ENCODE measurements around the gene ZNF655.
A peak's percentile ranks its signal among the peaks of the same experiment; 100 is the strongest.

ZNF655 gene

DNA sequence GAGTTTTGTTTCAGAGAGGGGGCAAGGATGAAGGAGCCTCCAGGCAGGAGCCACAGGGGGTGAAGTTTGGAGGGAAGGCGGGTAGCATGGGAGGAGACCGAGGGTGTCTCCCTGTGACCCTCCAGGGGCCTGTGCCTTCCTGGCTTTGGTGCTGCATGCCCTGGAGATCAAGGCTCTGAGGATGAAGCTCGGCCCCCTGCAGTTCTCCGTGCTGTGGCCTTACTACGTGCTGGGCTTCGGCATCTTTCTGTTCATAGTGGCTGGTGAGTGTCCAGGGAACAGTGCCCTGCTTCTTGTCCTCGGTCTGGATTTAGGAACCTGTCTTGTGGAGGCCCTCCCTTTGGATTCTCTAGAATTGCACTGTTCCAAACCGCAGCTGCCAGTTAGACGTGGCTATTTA, 49.1 kb downstream of the ZNF655 start:
- no peak for DNase-seq

DNA sequence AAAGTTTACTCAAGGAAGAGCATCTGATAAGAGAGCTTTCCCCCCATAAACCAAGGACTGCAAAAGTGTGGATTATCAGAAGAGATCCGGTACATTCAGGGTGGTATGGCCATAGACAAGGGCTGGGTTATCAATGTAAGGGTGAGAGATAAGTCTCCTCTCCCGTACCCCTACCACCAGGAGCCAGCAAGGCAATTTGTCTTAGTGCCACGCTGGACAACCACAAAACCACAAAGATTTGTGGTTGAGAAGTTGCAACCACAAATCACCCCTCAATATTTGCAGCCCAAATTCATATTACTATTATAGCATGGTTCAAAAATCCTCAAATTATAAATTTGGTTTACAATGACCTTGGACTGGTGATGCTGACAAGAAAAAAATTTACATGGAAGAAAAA, 56.1 kb downstream of the ZNF655 start:
- no peak for DNase-seq

DNA sequence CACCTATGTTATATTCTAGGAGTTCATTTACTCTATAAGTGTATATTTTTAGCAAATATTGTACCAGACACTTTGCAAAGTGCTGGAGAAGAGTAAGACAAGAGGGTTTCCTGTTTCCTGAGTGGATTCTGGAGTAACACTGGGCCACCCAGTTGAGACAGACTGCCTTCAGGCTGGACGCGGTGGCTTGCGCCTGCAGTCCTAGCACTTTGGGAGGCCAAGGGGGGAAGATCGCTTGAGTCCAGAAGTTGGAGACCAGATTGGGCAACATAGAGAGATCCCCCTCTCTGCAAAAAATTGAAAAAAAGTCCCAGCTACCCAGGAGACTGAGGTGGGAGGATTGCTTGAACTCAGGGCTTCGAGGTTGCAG, 57.5 kb downstream of the ZNF655 start:
- DNase-seq = no peak

DNA sequence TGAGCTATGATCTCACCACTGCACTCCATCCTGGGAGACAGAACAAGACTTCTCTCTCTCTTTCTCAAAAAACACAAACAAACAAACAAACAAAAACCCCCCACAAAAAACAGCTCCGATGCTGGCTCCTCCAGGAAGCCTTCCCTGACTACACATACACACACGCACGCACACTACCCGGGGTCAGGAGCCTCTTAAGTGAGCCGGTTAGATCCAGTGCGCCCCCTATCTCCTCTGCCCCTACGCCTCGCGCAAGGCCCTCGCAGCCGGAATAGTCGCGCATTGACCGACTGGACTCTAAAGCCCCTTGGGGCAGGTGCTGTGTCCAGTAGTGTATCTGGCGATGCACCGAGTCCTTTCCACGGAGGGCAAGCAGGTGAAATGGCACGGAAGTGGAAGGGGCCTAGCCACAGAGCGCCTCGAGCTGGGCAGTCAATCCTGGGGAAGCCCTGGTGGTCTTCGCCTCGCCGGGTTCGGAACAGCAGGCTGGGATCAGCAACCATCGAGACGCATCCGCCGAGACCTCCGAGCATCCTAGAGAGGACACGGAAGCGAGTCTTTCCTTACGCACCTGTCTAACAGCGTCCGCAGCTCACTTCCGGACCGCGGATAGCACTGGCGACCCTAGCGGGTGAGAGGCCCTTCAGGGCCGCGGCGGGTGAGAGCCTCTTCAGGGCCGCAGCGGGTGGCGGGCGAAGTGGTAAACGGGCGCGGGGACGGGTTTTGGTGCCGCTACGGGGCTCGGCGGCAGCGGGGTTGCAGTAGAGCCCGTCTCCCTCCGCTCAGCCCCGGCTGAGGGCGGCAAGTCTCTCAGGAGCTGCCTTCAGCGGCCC, 58.1 kb downstream of the ZNF655 start, which contains the start of gene ZSCAN25:
TSS of gene ZSCAN25 (plus strand) at position 588 of the 833 bp plus-strand sequence. CDS start 2,661 bp downstream, outside the sequence.
- DNase-seq = peak; percentile 88 to 95 (median 92)

DNA sequence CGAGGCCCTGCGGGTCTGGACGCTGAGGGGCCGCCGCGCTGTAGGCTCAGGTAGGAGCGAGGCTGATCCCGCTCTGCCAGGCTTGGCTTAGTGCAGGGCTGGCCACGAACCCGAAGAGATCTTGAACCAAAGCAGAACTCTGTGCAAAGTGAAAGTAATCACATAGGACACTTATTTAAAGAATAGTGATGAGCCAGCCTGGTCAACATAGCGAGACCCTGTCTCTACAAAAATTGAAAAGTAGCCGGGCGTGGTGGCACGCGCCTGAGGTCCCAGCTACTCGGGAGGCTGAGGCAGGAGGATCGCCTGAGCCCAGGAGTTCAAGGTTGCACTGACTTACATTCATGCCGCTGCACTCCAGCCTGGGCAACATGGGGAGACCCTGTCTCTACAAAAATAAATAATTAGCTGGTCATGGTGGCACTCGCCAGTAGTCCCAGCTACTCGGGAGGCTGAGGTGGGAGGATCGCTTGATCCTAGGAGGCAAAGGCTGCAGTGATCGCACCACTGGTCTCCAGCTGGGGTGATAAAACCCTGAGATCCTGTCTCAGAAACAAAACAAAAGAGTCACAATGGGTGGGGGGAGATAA, 58.8 kb downstream of the ZNF655 start:
- DNase-seq = no peak

DNA sequence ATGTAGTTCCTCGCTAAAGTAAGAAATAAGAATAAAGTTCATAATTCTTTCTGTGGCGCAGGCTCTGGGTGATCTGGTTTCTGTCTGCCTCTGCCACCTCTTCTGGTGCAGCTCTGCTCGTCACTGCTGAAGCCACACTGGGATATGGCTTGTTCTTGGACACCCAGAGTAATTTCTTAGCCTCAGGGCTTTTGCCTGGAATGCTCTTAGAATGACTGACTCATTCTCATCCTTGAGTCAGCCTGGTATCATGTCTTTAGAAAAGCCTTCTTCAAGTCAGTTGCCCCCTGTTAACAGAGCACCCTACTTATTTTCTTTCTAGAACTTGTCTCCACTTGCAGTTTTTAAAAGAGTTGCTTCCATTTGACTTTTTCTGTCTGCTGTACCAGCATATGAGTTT, 60.3 kb downstream of the ZNF655 start:
- no peak for DNase-seq

DNA sequence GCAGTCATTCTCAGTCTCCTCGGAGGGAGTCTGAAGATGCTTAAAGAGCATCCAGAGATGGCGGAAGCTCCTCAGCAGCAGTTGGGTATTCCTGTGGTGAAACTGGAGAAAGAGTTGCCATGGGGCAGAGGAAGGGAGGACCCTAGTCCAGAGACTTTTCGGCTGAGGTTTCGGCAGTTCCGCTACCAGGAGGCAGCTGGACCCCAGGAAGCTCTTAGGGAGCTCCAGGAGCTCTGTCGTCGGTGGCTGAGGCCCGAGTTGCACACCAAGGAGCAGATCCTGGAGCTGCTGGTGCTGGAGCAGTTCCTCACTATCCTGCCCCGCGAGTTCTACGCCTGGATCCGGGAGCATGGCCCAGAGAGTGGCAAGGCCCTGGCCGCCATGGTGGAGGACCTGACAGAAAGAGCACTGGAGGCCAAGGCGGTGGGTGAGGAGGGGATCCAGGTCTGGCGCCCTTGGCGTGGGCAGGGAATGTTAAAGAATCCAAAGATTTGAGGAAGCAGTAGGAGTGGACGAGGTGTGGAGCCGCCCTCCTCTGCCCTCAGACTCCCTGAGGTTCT, 61.2 kb downstream of the ZNF655 start:
- DNase-seq = no peak

DNA sequence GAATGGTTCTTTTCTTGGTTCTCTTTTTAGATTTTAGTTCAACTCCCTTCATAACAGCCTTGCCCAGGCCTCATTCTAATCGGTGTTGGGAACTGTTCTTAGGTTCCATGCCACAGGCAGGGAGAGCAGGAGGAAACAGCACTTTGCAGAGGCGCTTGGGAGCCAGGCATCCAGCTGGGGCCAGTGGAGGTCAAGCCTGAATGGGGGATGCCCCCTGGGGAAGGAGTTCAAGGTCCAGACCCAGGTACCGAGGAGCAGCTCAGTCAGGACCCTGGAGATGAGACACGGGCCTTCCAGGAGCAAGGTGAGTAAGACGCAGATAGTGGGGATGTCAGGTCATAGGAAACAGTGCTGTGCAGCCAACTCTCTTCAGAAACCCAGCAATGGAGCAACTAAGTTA, 62.8 kb downstream of the ZNF655 start:
- DNase-seq = no peak

DNA sequence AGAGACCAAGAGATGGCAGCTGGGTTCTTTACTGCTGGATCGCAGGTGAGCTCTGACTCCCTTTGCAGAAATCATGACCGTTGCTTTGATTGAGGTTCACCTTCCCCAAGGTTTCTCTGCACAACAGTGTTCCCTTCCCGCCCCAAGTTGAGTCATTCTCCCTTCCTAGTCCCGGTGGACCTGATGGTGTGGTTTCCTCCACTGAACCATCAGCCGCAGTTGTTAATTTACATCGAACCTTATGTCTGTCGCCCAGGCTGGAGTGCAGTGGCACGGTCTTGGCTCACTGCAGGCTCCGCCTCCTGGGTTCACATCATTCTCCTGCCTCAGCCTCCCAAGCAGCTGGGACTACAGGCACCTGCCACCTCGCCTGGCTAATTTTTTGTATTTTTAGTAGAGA, 64.2 kb downstream of the ZNF655 start:
- no peak for DNase-seq

DNA sequence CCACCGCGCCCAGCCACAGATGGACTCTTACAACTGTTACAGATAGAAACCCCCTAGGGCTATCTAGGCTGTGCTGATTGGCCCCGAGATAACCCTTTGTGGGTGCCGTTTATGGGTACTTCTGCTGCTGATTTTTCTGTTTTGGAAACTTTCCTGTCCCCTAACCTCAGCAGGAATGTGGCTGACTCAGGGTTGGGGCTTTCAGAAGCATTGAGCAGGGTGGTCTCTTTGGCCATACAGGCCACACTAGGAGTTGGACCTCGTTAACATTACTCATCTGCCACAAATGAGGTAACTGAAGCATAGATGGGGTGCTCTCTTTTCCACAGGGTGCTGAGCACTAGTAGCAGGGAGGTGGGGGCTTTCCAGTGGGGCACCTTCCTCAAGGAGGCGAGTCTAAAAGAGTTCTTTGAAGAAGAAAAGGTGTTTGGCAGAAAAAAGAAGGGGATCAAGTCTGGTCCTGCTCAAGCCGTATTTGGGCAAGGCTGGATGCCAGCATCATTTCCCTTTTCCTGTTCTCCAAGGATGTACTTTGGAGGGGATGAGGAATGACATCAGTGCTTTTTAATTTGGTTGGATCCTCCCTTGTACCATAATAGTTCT, 64.8 kb downstream of the ZNF655 start:
- no peak for DNase-seq

DNA sequence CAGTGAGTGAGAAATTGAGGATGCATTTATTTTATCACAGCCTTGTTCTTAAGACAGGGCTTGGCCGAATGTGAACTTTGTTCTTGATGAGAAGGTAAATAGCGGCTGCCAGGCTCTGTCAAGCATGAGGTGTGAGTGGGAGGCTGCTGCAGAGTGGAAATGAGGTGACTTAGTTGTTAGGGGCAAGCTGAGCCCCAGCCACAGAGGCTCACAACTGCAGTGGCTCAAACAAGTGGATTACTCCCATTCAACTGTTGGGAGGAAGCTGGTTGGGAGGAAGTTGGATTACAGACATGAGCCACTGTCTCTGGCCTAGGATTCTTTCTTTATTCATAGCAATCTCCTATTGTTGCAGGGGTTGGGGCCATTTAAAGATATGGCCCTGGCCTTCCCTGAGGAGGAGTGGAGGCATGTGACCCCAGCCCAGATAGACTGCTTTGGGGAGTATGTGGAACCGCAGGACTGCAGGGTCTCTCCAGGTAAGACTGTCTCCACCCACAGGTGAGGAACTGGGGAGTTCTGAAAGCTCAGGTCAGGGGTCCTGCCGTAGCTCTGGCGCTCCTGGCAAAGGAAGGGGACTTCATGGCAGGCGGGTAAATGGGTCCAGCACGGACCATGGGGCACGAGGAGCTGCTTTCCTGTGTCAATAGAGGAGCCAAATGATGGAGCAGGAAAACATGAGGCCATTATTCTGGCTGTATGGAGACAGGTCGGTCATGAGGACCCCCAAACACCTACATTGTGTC, 65.4 kb downstream of the ZNF655 start:
- DNase-seq = no peak

DNA sequence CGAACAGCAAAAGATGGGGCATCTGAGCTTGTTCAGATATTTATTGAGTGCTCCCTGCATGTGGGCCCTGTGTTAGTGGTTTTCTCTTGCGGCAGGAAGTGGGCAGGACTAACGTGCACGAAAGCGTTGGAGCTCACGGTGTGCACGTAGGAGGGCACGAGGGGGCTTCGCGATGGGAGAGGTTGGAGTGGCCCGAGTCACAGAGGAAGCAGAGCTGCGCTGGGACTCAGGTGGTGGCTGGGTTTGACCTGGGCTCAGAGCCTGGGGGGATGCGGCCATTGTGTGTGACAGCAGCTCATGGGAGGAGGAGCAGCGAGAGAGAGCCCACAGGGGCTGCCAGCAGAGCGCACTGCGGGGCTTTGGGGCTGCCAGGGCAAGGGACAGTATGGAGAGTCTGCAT, 66.0 kb downstream of the ZNF655 start:
- DNase-seq = no peak

DNA sequence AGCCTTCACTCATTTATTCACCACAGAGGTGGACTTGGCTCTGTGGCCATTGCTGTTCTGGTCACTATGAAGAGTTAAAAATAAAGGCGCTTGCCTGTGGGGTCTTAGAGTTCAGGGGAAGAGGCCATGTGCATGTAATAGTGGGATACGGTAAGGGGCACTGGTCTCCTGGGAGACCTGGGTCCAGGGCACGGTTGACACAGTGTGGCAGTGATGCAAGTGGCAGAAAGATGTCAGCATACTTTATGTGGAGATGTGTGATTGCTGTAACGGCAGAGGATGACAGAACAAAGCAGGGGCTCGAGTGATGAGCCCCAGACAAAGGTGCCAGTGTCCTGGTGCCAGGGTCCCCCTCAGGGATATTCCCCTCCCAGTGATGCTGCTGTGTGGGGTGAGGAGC, 66.9 kb downstream of the ZNF655 start:
- no peak for DNase-seq

DNA sequence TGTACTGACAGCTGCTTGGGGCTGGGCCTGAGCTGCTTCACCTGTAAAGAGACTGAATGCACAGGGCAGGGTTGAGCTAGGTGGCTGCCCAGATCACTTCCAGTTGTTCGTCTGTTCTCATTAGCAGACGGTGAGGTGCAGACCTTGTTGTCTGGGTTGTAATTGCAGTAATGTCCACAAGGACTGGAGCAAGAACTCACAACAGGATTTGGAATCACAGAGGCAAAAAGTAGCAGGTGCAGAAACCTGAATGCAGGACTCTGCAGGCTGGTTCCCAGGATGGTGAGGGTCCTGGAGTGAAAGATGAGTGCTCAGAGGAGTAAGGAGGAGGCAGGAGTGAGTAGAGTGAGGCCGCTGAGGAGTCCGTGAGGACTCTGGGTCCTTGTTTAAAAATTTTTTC, 67.5 kb downstream of the ZNF655 start:
- DNase-seq = no peak
